RWPE2 (cell line): ENCODE data around the gene RGS6.
A peak's percentile ranks its signal among the peaks of the same experiment; 100 is the strongest.

ENCODE experiments used
- ATAC-seq: fragments of 200-7000 bp; cut with Tn5 transposase; 3 replicates; pipeline ENCODE4 v1.9.1; 2021; ENCODE audit warnings: low read depth
- DNase-seq: peaks from one replicate; pipeline ENCODE4 v3.0.0-alpha.2; 2020; ENCODE audit warnings: low spot score
- H3K27ac ChIP-seq: fragments of 450-650 bp; 2 replicates; pipeline ENCODE4 v1.5.1; 2017; ENCODE audit warnings: mild to moderate bottlenecking; ENCODE audit not compliant: poor library complexity, severe bottlenecking
- H3K27me3 ChIP-seq: fragments of 250-450 bp; sonication (Bioruptor Pico); 2 replicates; pipeline ENCODE4 v1.5.1; 2021; ENCODE audit warnings: mild to moderate bottlenecking, moderate library complexity; ENCODE audit not compliant: insufficient read depth, poor library complexity, severe bottlenecking
- H3K36me3 ChIP-seq: fragments of 250-450 bp; sonication (Bioruptor Pico); 2 replicates; pipeline ENCODE4 v1.5.1; 2020; ENCODE audit warnings: low read depth, mild to moderate bottlenecking, moderate library complexity
- H3K4me1 ChIP-seq: fragments of 250-450 bp; sonication (Bioruptor Pico); 2 replicates; pipeline ENCODE4 v1.5.1; 2021; ENCODE audit warnings: mild to moderate bottlenecking, moderate library complexity; ENCODE audit not compliant: insufficient read depth, poor library complexity, severe bottlenecking
- H3K4me3 ChIP-seq: fragments of 250-450 bp; sonication (Bioruptor Pico); 2 replicates; pipeline ENCODE4 v1.5.1; 2021; ENCODE audit warnings: mild to moderate bottlenecking, moderate library complexity; ENCODE audit not compliant: severe bottlenecking
- H3K9me3 ChIP-seq: fragments of 250-450 bp; sonication (Bioruptor Pico); 2 replicates; pipeline ENCODE4 v1.5.1; 2021; ENCODE audit warnings: mild to moderate bottlenecking, moderate library complexity; ENCODE audit not compliant: severe bottlenecking
- TF ChIP-seq, protein P1 (sequence below): fragments of 450-650 bp; IDR thresholded peaks from one replicate; pipeline ENCODE4 v1.5.1; 2017; ENCODE audit warnings: mild to moderate bottlenecking, moderate library complexity; ENCODE audit not compliant: poor library complexity, severe bottlenecking

The RGS6 gene

DNA sequence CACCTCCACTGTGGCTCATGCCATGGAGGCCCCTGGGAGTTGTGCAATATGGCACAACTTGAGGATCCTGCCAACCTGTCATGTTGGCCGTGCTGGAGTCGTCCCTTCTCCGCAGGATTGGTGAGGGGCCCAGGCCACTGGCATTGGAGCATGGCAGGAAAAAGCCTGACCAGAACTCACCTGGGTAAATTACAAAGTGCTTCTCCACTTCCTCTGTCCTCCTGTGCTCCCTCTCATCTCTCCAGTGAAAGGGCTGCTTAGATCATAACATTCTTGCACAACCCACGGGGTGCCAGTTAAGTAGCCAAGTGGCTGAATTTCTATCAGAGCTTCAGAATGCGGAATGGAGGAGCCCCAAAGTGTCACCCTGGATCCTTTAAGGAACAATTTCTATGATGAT is 580.7 kb downstream of the RGS6 start:
- Histone ChIP-seq H3K9me3 (no peaks in the 10 kb centered on the region), H3K27ac (no peak overlapping the region), H3K4me1 (no peaks in the 10 kb centered on the region), H3K36me3 (no peaks in the 10 kb centered on the region), H3K4me3 (no peak overlapping the region), H3K27me3 (peaks cover 31% of the 10 kb centered on the region)
- ATAC-seq (no peak), DNase-seq (no peak)
- TF ChIP-seq, protein P1, sequence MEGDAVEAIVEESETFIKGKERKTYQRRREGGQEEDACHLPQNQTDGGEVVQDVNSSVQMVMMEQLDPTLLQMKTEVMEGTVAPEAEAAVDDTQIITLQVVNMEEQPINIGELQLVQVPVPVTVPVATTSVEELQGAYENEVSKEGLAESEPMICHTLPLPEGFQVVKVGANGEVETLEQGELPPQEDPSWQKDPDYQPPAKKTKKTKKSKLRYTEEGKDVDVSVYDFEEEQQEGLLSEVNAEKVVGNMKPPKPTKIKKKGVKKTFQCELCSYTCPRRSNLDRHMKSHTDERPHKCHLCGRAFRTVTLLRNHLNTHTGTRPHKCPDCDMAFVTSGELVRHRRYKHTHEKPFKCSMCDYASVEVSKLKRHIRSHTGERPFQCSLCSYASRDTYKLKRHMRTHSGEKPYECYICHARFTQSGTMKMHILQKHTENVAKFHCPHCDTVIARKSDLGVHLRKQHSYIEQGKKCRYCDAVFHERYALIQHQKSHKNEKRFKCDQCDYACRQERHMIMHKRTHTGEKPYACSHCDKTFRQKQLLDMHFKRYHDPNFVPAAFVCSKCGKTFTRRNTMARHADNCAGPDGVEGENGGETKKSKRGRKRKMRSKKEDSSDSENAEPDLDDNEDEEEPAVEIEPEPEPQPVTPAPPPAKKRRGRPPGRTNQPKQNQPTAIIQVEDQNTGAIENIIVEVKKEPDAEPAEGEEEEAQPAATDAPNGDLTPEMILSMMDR, result no peak

DNA sequence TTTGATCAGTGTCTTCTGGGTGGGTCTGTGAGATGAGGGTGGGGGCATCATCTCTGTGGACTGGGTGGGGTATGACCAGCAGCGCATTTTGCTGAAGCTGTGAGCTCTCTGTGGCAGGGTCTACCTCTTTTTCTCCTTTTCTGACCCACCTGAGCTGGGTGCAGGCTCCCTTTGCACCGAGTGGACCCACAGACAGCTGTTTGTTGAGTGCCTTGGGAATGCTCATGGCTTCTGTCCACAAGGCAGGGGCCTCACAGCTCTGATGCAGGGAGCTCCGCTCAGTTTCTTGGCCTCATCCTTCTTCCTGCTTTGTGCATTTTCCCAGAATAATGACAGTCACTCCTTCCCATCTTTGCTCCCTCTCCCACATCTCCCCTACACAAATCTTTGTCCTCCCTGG is 581.1 kb downstream of the RGS6 start:
- no peak for DNase-seq
- Histone ChIP-seq H3K4me3 (no peak overlapping the region), H3K27ac (no peak overlapping the region), H3K36me3 (no peaks in the 10 kb centered on the region), H3K27me3 (peaks cover 31% of the 10 kb centered on the region), H3K9me3 (no peaks in the 10 kb centered on the region), H3K4me1 (no peaks in the 10 kb centered on the region)
- TF ChIP-seq, protein P1, result no peak
- ATAC-seq, result no peak

DNA sequence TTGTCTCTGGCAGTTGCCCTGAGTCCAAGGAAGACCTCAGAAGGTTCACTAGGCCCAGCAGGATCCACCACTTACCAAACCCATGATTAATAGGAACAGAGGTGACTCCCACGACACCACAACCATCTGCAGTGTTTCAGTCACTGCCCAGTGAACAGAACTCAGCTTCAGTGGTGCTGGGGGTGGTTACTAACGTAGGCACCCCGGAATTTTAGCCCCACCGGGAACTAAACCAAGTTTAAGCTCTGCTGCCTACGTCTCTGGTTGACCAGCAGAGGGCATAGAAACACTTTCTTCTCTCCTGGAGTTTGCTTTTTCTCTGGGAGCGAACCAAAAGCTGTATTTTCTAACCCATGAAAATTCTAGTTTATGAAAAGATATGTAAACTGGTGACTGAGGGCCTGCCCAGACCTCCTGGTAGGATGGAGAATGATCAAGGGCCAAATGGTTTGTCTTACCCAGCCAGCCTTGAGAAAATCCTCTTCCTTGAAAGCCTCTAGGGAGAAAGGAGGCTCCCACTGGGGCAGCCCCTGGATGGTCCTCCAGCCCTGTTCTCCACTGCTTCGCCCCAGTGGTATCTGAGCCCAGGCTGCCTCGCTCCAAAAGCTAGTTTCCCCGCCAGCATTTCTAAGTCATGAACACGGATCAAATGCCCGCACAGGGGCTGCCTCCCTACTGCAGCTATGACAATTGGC is 581.9 kb downstream of the RGS6 start:
- Histone ChIP-seq H3K27ac (no peak overlapping the region), H3K36me3 (no peaks in the 10 kb centered on the region), H3K4me1 (no peaks in the 10 kb centered on the region), H3K9me3 (no peaks in the 10 kb centered on the region), H3K4me3 (no peak overlapping the region), H3K27me3 (peaks cover 31% of the 10 kb centered on the region)
- TF ChIP-seq, protein P1, result peak; percentile 91
- DNase-seq (no peak), ATAC-seq (peak; percentile 65)

DNA sequence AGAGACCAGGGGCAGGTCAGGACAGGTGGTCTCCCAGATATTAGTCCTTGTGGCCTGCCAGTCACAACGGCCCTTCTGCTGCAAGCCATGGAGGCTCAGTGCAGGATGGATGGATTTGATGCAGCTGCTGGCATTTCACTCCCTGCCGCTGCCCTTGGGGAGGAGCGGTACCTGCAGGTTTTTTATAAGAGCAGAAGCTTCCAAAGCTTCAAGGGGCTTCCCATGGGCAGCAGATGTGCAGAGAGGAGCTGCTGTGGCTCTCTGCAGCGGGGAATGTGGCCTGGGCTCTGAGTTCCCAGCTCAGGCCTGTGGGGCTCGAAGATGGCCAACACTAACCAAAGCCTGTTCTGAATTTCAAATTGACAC is 582.4 kb downstream of the RGS6 start:
- Histone ChIP-seq H3K9me3 (no peaks in the 10 kb centered on the region), H3K36me3 (no peaks in the 10 kb centered on the region), H3K27me3 (peaks cover 28% of the 10 kb centered on the region), H3K4me1 (no peaks in the 10 kb centered on the region), H3K4me3 (no peak overlapping the region), H3K27ac (no peak overlapping the region)
- DNase-seq, result no peak
- no peak for ATAC-seq
- TF ChIP-seq, protein P1, result no peak
